ENCODE results near the gene FOXE3.

GRCh38 chr1:47403321-47403910 lies 12.7 kb upstream of the FOXE3 start:
- TF ChIP-seq CTCF (conservative IDR thresholded peaks at IDR 0.05 in 1 of 2, IDR thresholded peaks at IDR 0.05 in 1 of 2; ENCODE audit: low read depth in 1 of 2, low read length in 2 of 2) (no peak), EZH2 (IDR thresholded peaks at IDR 0.05; ENCODE audit: low read length, missing control alignments) (no peak)

Data from fibroblast of lung (primary cell).